T-cell (primary cell): Measurements from ENCODE around the gene KCNH8. TPM values are rescaled to one million over a fixed set of nuclear protein-coding genes. Genes with fewer than 3 reads are reported as not detected.
A peak's percentile ranks its signal among the peaks of the same experiment; 100 is the strongest.
"Not testable (repeated sequence)": the region's sequence is repeated elsewhere in the genome, so short reads cannot be mapped to it uniquely, and the experiment has no call there.

Source experiments
- ATAC-seq, 4 experiments: fragments of 200-7000 bp in 3 of 4; fragments of 150-1000 bp in 1 of 4; cut with Tn5 transposase; replicated peaks in 1 of 4; 1 replicate in 3 of 4; 2 replicates in 1 of 4; pipeline ENCODE4 v1.10.0; 2021; ENCODE audit warnings: moderate library complexity in 3 of 4, mild to moderate bottlenecking in 2 of 4, moderate number of reproducible peaks in 1 of 4
- CTCF ChIA-PET, 2 donors: fragments of 300-600 bp; sonication (Branson Sonifier 250); formaldehyde crosslinking; loops; one replicate each; lab custom pipeline; 2022; ENCODE audit warnings: antibody characterized with exemption in 2 of 2; lab: Charles Lee
- POLR2A ChIA-PET, 2 donors: fragments of 300-600 bp; sonication (Branson Sonifier 250); formaldehyde crosslinking; loops; one replicate each; lab custom pipeline; 2022; ENCODE audit warnings: antibody characterized with exemption in 2 of 2; lab: Charles Lee
- DNase-seq, 35 experiments: peaks; one replicate each; pipeline versions ENCODE4 v3.0.0 to v3.0.0-alpha.2; 2013 to 2023
- H3K27ac ChIP-seq: one replicate; pipeline ENCODE4 v1.5.1; 2013; ENCODE audit warnings: low read length
- H3K27me3 ChIP-seq, 2 experiments: replicated peaks in 1 of 2; 1 replicate in 1 of 2; 2 replicates in 1 of 2; pipeline versions ENCODE4 v1.6.1 to v1.7.0; 2013; ENCODE audit warnings: low read length in 1 of 2, mixed read lengths in 1 of 2; ENCODE audit not compliant: control insufficient read depth in 2 of 2, insufficient read depth in 2 of 2; ENCODE audit errors: extremely low read depth in 1 of 2
- H3K36me3 ChIP-seq, 2 donors: 1 replicate in 1 of 2; 2 replicates in 1 of 2; pipeline versions ENCODE4 v1.6.1 to v1.7.0; 2013; ENCODE audit warnings: low read length in 1 of 2; ENCODE audit not compliant: control insufficient read depth in 2 of 2, insufficient read depth in 1 of 2; ENCODE audit errors: extremely low read depth in 1 of 2
- H3K4me1 ChIP-seq, 2 experiments: 1 replicate in 1 of 2; 2 replicates in 1 of 2; pipeline versions ENCODE4 v1.6.1 to v1.7.0; 2013; ENCODE audit warnings: low read length in 2 of 2, mixed read lengths in 1 of 2; ENCODE audit not compliant: insufficient read depth in 2 of 2, control insufficient read depth in 1 of 2; ENCODE audit errors: extremely low read depth in 1 of 2
- H3K4me3 ChIP-seq, 2 donors: 1 replicate in 1 of 2; 2 replicates in 1 of 2; pipeline versions ENCODE4 v1.5.1 to v1.7.0; 2013; ENCODE audit warnings: mild to moderate bottlenecking in 2 of 2, low read length in 1 of 2, moderate library complexity in 1 of 2; ENCODE audit not compliant: control insufficient read depth in 1 of 2; ENCODE audit errors: extremely low read depth in 1 of 2
- H3K9me3 ChIP-seq: 2 replicates; pipeline ENCODE4 v1.7.0; 2013
- H3K27ac Mint-ChIP-seq, 2 donors: one replicate each; pipeline ENCODE4 v1.8.0; 2020 to 2021; ENCODE audit warnings: mild to moderate bottlenecking in 2 of 2, mixed read lengths in 2 of 2
- H3K27me3 Mint-ChIP-seq, 2 donors: one replicate each; pipeline ENCODE4 v1.8.0; 2021 to 2022; ENCODE audit warnings: mixed read lengths in 2 of 2
- H3K36me3 Mint-ChIP-seq: one replicate; pipeline ENCODE4 v1.8.0; 2021; ENCODE audit warnings: mixed read lengths
- H3K4me1 Mint-ChIP-seq, 3 donors: one replicate each; pipeline ENCODE4 v1.8.0; 2020 to 2022; ENCODE audit warnings: mixed read lengths in 3 of 3, mild to moderate bottlenecking in 1 of 3
- H3K4me3 Mint-ChIP-seq, 3 donors: one replicate each; pipeline ENCODE4 v1.8.0; 2020 to 2022; ENCODE audit warnings: mild to moderate bottlenecking in 3 of 3, mixed read lengths in 3 of 3, moderate library complexity in 3 of 3
- H3K9me3 Mint-ChIP-seq, 3 donors: one replicate each; pipeline ENCODE4 v1.8.0; 2020 to 2022; ENCODE audit warnings: mixed read lengths in 3 of 3
- WGBS: methylation state at CpG from one replicate; pipeline ENCODE4 v1.1.5; 2013; ENCODE audit warnings: missing lambda C conversion rate; ENCODE audit not compliant: insufficient coverage; 5-methylcytosine and 5-hydroxymethylcytosine counted together
- total RNA-seq, 35 experiments: library from RNA in 6 of 35; stranded (reverse) in 6 of 35; fragments of 120-200 nt in 1 of 35; gene quantifications; one replicate each; pipeline versions ENCODE4 v1.2.1 to v1.2.4 and lab custom pipeline; 2013 to 2026

Gene KCNH8
- total RNA-seq (under 1 TPM in 4 of 5 donors, not detected in 1; 0.03 to 0.26 (median 0.16) TPM), total RNA-seq (lab: John Stamatoyannopoulos, UW) (0 to 0.61 (median 0.11) reads per million in 29 experiments)
- 0.15 TPM for total RNA-seq (2013)

DNA sequence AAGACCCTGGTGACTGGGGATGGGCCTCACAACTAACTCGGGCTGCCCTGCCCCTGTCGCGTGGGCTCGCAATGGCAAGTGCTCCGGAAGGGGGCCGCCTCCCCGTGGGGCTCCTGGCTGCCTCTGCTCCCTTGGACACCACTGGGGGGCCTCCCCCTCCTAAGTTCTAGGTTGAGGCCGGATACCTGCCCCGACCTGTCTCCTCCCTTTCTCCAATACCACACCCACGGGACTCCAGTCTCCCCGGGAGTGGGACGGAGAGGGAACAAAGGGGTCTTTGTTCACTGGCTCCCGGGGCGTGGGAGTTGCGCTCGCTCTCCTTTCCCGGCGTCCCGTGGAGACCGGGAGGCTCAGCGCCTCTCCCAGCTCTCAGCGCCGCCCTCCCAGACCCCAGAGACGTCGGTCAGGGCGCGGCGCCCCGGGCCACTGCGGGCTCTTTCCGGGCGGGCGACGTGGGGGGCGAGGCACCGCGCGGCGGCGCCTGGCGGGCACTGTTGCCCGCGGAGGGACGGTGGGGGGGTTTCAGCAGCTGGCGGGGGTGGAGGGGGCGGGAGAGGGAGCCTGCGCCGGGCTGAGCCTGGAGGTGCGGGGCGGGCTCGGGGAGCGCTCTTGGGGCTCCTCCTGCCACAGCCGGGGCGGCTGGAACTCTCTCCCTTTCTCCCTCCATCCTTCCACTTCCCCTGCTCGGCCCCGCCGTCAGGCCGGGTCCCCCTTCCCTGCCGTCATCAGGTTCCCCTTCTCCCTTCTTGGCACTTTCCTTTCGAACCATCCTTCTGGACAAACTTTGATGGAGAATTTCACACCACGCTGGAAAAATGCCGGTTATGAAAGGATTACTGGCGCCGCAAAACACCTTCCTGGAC lies at the start of gene KCNH8:
Gene KCNH8 (plus strand): TSS at position 606 of the 863 bp plus-strand sequence. CDS start 210 bp downstream, at position 816.
- H3K4me1 Mint-ChIP-seq: peaks cover 15 to 35% (median 22%) of the 10 kb centered on the region in 3 donors
- WGBS: 3% methylated on average over 28 of the region's 64 CpGs
- peak within 1 kb of the TSS; percentile 86 to 91 (median 91) for H3K4me3 Mint-ChIP-seq
- H3K36me3 ChIP-seq: no peaks in the 10 kb centered on the region
- H3K36me3 Mint-ChIP-seq: no peaks in the 10 kb centered on the region
- CTCF ChIA-PET: interaction anchor here in 1 of 2 donors (0.5 kb wide), 1 partner anchor 274 kb away, joined by 3 read pairs; no protein-coding TSS in a partner anchor
- peak within 1 kb of the TSS; percentile 62 to 96 for H3K4me3 ChIP-seq
- peaks cover 18 to 25% of the 10 kb centered on the region in 2 donors for H3K27me3 Mint-ChIP-seq
- peak in 1 of 4 experiments; percentile 23 for ATAC-seq
- H3K27ac ChIP-seq: no peak within 1 kb of the TSS
- peak within 1 kb of the TSS; percentile 68 to 79 for H3K27ac Mint-ChIP-seq
- peaks cover 10 to 25% of the 10 kb centered on the region in 2 experiments for H3K4me1 ChIP-seq
- H3K9me3 ChIP-seq: peaks cover 4% of the 10 kb centered on the region
- peaks cover 8 to 22% of the 10 kb centered on the region in 2 experiments for H3K27me3 ChIP-seq
- peak in 6 of 35 experiments; percentile 2 to 19 (median 6) for DNase-seq
- POLR2A ChIA-PET: no interaction called here
- peaks cover 0 to 9% (median 8%) of the 10 kb centered on the region in 3 donors for H3K9me3 Mint-ChIP-seq

DNA sequence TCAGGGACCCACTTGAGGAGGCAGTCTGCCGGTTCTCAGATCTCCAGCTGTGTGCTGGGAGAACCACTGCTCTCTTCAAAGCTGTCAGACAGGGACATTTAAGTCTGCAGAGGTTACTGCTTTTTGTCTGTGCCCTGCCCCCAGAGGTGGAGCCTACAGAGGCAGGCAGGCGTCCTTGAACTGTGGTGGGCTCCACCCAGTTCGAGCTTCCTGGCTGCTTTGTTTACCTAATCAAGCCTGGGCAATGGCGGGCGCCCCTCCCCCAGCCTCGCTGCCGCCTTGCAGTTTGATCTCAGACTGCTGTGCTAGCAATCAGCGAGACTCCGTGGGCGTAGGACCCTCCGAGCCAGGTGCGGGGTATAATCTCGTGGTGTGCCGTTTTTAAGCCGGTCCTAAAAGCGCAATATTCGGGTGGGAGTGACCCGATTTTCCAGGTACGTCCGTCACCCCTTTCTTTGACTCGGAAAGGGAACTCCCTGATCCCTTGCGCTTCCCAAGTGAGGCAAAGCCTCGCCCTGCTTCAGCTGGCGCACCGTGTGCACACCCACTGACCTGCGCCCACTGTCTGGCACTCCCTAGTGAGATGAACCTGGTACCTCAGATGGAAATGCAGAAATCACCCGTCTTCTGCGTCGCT lies 45.5 kb upstream of the KCNH8 start:
- POLR2A ChIA-PET, ATAC-seq, H3K4me3 ChIP-seq, H3K9me3 Mint-ChIP-seq, H3K4me1 ChIP-seq, H3K27me3 ChIP-seq, H3K9me3 ChIP-seq, CTCF ChIA-PET, H3K36me3 ChIP-seq, H3K27me3 Mint-ChIP-seq, H3K27ac ChIP-seq, H3K36me3 Mint-ChIP-seq: not testable (repeated sequence)
- Mint-ChIP-seq H3K27ac (peak overlapping the region; percentile 77 to 97), H3K4me1 (peaks cover 0 to 13% (median 0%) of the 10 kb centered on the region in 3 donors), H3K4me3 (peak overlapping the region; percentile 61 to 93 (median 71))
- WGBS: 85% methylated on average over 16 of the region's 29 CpGs
- peak in 15 of 35 experiments; percentile 4 to 61 (median 20) for DNase-seq

DNA sequence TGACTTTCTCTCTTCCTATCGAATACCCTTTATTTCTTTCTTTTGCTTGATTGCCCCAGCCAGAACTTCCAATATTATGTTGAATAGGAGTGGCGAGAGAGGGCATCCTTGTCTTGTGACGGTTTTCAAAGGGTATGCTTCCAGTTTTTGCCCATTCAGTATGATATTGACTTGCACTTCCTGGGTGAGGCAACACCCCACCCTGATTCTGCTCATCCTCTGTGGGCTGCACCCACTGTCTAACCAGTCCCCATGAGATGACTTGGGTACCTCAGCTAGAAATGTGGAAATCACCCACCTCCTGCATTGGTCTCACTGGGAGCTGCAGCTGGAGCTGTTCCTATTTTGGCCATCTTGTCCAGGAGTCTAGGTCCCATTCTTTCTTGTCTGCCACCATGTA lies 44.8 kb upstream of the KCNH8 start:
- H3K4me1 Mint-ChIP-seq: peaks cover 0 to 13% (median 0%) of the 10 kb centered on the region in 3 donors
- peaks cover 7% of the 10 kb centered on the region for H3K36me3 Mint-ChIP-seq
- no peaks in the 10 kb centered on the region for H3K36me3 ChIP-seq
- H3K9me3 ChIP-seq: no peaks in the 10 kb centered on the region
- H3K27me3 Mint-ChIP-seq: no peaks in the 10 kb centered on the region
- peaks cover 0 to 6% of the 10 kb centered on the region in 2 experiments for H3K27me3 ChIP-seq
- H3K9me3 Mint-ChIP-seq: peaks cover 0 to under 1% (median 0%) of the 10 kb centered on the region in 3 donors
- ATAC-seq (peak in 1 of 4 experiments; percentile 44), DNase-seq (peak in 1 of 35 experiments; percentile 1)
- WGBS: no CpG with 5 or more reads among the region's 3 CpGs
- H3K4me3 Mint-ChIP-seq: peak overlapping the region; percentile 61 to 93 (median 71)
- ChIA-PET CTCF (no interaction called here), POLR2A (no interaction called here)
- H3K4me3 ChIP-seq: no peak overlapping the region
- no peaks in the 10 kb centered on the region for H3K4me1 ChIP-seq
- H3K27ac Mint-ChIP-seq: peak overlapping the region; percentile 77 to 97
- H3K27ac ChIP-seq: no peak overlapping the region

GRCh38 chr3:19104459-19104858 lies 43.9 kb upstream of the KCNH8 start:
- ATAC-seq (no peak), DNase-seq (no peak)
- H3K4me1 ChIP-seq: no peaks in the 10 kb centered on the region
- Mint-ChIP-seq H3K36me3 (peaks cover 7% of the 10 kb centered on the region), H3K4me1 (peaks cover 0 to 13% (median 0%) of the 10 kb centered on the region in 3 donors), H3K27ac (no peak overlapping the region), H3K27me3 (no peaks in the 10 kb centered on the region), H3K9me3 (peaks cover 0 to 9% (median 0%) of the 10 kb centered on the region in 3 donors), H3K4me3 (no peak overlapping the region)
- ChIA-PET POLR2A (no interaction called here), CTCF (no interaction called here)
- peaks cover 0 to 6% of the 10 kb centered on the region in 2 experiments for H3K27me3 ChIP-seq
- H3K4me3 ChIP-seq: no peak overlapping the region
- no peaks in the 10 kb centered on the region for H3K36me3 ChIP-seq
- H3K27ac ChIP-seq: no peak overlapping the region
- no peaks in the 10 kb centered on the region for H3K9me3 ChIP-seq

DNA sequence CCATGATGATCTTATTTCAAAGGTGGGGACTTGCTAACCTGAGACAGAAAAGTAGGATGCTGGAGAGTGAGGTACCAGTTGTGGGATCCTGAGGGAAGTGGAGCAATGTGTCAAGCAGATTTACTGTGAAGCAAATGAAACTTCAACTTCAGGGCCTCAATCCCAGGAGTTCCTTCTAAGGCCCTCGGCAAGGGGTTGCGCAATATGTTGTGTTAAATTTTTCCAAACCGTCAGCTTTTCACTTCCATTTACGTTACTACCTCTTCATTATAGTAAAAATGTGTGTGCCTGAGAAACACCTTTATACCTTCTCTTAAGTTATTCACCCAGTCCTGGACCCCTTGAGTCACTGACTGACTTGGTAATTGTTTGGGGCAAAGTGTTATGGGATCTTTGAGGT lies 42.5 kb upstream of the KCNH8 start:
- no peak overlapping the region for H3K4me3 ChIP-seq
- Mint-ChIP-seq H3K4me3 (no peak overlapping the region), H3K4me1 (peaks cover 0 to 13% (median 0%) of the 10 kb centered on the region in 3 donors), H3K27me3 (no peaks in the 10 kb centered on the region), H3K36me3 (peaks cover 7% of the 10 kb centered on the region), H3K9me3 (peaks cover 0 to 9% (median 4%) of the 10 kb centered on the region in 3 donors), H3K27ac (no peak overlapping the region)
- WGBS: no CpG with 5 or more reads among the region's 4 CpGs
- no peaks in the 10 kb centered on the region for H3K36me3 ChIP-seq
- DNase-seq: no peak
- peaks cover 0 to 6% of the 10 kb centered on the region in 2 experiments for H3K27me3 ChIP-seq
- no peaks in the 10 kb centered on the region for H3K9me3 ChIP-seq
- H3K27ac ChIP-seq: no peak overlapping the region
- H3K4me1 ChIP-seq: no peaks in the 10 kb centered on the region
- ChIA-PET CTCF (no interaction called here), POLR2A (no interaction called here)
- no peak for ATAC-seq

GRCh38 chr3:19106307-19106706 lies 42.0 kb upstream of the KCNH8 start:
- Mint-ChIP-seq H3K27me3 (no peaks in the 10 kb centered on the region), H3K36me3 (peaks cover 7% of the 10 kb centered on the region), H3K4me1 (peaks cover 0 to 13% (median 0%) of the 10 kb centered on the region in 3 donors), H3K27ac (no peak overlapping the region), H3K9me3 (peaks cover 0 to 9% (median 4%) of the 10 kb centered on the region in 3 donors), H3K4me3 (no peak overlapping the region)
- Histone ChIP-seq H3K4me3 (no peak overlapping the region), H3K9me3 (no peaks in the 10 kb centered on the region), H3K4me1 (no peaks in the 10 kb centered on the region), H3K27ac (no peak overlapping the region), H3K36me3 (no peaks in the 10 kb centered on the region), H3K27me3 (peaks cover 0 to 6% of the 10 kb centered on the region in 2 experiments)
- ATAC-seq (no peak), DNase-seq (no peak)
- ChIA-PET CTCF (no interaction called here), POLR2A (no interaction called here)
- WGBS: 89% methylated on average over 1 of the region's 1 CpG
